NT2/D1 (cell line): ENCODE results near the gene PSMD12.
"Not testable (repeated sequence)": the region's sequence is repeated elsewhere in the genome, so short reads cannot be mapped to it uniquely, and the experiment has no call there.

Experiments
- DNase-seq: peaks from one replicate; pipeline ENCODE4 v3.0.0-alpha.2; 2011; ENCODE audit warnings: low read depth, low spot score
- H3K27me3 ChIP-seq: 2 replicates; pipeline ENCODE4 v1.6.0; 2011; ENCODE audit warnings: mild to moderate bottlenecking; ENCODE audit not compliant: insufficient read length, insufficient read depth
- H3K36me3 ChIP-seq: 2 replicates; pipeline ENCODE4 v1.6.1; 2011; ENCODE audit warnings: mild to moderate bottlenecking, low read length, mixed read lengths; ENCODE audit not compliant: insufficient read depth, insufficient read length
- H3K4me1 ChIP-seq: 2 replicates; pipeline ENCODE4 v1.5.1; 2011; ENCODE audit not compliant: insufficient read depth, insufficient read length
- H3K4me3 ChIP-seq: 2 replicates; pipeline ENCODE4 v1.5.1; 2011; ENCODE audit warnings: low read depth; ENCODE audit not compliant: insufficient read length
- H3K9ac ChIP-seq: 2 replicates; pipeline ENCODE4 v1.6.0; 2011; ENCODE audit warnings: low read depth; ENCODE audit not compliant: insufficient read length
- H3K9me3 ChIP-seq: 2 replicates; pipeline ENCODE4 v1.5.1; 2011; ENCODE audit warnings: mild to moderate bottlenecking, low read length; ENCODE audit not compliant: insufficient read depth
- SUZ12 ChIP-seq: IDR thresholded peaks from 2 replicates; pipeline ENCODE4 v1.6.1; 2011; ENCODE audit not compliant: insufficient read length, insufficient read depth; ENCODE audit errors: extremely low read depth
- YY1 ChIP-seq: IDR thresholded peaks from 2 replicates; pipeline ENCODE4 v1.6.1; 2011; ENCODE audit not compliant: insufficient read length, insufficient read depth
- ZNF274 ChIP-seq: IDR thresholded peaks from 2 replicates; pipeline ENCODE4 v1.6.1; 2011; ENCODE audit warnings: mild to moderate bottlenecking, low read depth, low read length

The PSMD12 gene

DNA sequence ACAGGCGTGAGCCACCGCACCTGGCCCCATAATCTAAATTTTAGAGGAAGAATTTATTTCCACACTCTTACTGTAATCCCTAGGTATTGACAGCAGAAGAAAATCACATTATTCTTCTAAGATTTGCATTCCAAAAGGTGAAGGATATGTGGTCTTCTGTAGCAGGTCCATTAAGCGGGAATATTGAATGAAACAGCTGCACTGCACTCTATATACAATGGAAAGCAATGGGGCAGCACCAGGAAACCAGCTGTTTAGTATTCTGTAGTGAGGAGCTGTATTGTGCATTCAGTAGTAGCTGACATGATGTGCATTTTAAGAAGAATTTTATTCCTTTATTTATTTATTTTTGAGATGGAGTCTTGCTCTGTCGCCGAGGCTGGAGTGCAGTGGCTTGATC is 49.6 kb downstream of the PSMD12 start:
- Histone ChIP-seq H3K27me3 (no peaks in the 10 kb centered on the region), H3K9me3 (no peaks in the 10 kb centered on the region), H3K4me3 (no peak overlapping the region), H3K9ac (no peak overlapping the region), H3K4me1 (no peaks in the 10 kb centered on the region), H3K36me3 (no peaks in the 10 kb centered on the region)
- DNase-seq: no peak
- TF ChIP-seq SUZ12 (no peak), ZNF274 (no peak), YY1 (no peak)

DNA sequence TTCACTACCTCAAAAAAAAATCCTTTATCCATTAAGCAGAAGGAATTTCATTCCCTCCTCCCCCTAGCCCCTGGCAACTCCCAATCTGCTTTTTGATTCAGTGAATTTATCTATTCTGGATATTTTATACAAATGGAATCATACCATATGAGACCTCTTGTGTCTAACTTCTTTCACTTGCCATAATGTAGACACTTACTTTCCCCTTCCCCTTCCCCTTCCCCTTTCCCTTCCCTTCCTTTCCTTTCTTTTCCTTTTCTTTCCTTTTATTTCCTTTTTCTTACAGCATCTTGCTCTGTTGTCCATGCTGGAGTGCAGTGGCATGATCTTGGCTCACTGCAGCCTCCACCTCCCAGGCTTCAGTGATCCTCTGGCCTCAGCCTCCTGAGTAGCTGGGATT is 50.5 kb downstream of the PSMD12 start:
- H3K9ac ChIP-seq: no peak overlapping the region
- DNase-seq: no peak
- H3K4me3 ChIP-seq: no peak overlapping the region
- H3K4me1 ChIP-seq: no peaks in the 10 kb centered on the region
- TF ChIP-seq ZNF274 (no peak), SUZ12 (no peak), YY1 (no peak)
- no peaks in the 10 kb centered on the region for H3K36me3 ChIP-seq
- no peaks in the 10 kb centered on the region for H3K27me3 ChIP-seq
- no peaks in the 10 kb centered on the region for H3K9me3 ChIP-seq

DNA sequence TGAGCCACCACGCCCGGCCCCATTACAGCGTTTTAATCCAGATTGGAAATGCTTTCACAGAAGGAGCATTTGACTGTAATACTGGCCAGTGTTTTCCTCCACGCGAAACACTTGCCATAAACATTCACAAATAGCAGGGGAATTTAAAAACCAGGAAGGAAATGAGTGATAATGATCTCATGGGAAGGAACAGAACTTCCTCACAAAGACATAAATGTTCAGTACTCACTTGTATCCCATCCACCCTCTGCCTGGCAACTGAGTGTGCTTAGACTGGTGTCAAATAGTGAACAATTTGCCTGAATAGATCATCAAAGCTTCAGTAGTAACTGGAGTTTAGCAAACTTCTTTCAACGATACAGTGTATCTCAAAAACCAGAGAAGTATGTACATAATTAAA is 54.1 kb downstream of the PSMD12 start:
- Histone ChIP-seq H3K9ac (no peak overlapping the region), H3K4me1 (peaks cover 3% of the 10 kb centered on the region), H3K9me3 (no peaks in the 10 kb centered on the region), H3K36me3 (no peaks in the 10 kb centered on the region), H3K4me3 (no peak overlapping the region), H3K27me3 (no peaks in the 10 kb centered on the region)
- no peak for DNase-seq
- no peak for TF ChIP-seq SUZ12
- no peak for TF ChIP-seq YY1

GRCh38 chr17:67311575-67311974 is 54.8 kb downstream of the PSMD12 start:
- no peak for DNase-seq
- TF ChIP-seq ZNF274 (no peak), YY1 (no peak), SUZ12 (no peak)
- no peaks in the 10 kb centered on the region for H3K27me3 ChIP-seq
- no peaks in the 10 kb centered on the region for H3K36me3 ChIP-seq
- no peaks in the 10 kb centered on the region for H3K9me3 ChIP-seq
- no peak overlapping the region for H3K9ac ChIP-seq
- H3K4me1 ChIP-seq: peaks cover 3% of the 10 kb centered on the region
- no peak overlapping the region for H3K4me3 ChIP-seq

DNA sequence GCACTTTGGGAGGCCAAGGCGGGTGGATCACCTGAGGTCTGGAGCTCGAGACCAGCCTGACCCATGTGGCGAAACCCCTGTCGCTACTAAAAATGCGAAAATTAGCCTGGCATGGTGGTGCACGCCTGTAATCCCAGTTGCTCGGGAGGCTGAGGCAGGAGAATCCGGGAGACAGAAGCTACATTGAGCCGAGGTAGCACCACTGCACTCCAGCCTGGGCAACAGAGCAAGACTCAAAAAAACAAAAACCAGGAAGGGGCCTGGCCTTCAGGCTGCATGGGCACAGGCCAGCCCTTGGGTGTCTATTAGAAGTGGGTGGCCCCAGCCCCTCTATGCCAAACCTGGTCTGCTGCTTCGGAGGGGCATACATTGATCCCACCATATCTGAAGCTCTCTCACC is 56.0 kb downstream of the PSMD12 start:
- Histone ChIP-seq H3K9ac (no peak overlapping the region), H3K4me1 (peaks cover 3% of the 10 kb centered on the region), H3K9me3 (no peaks in the 10 kb centered on the region), H3K36me3 (no peaks in the 10 kb centered on the region), H3K27me3 (no peaks in the 10 kb centered on the region), H3K4me3 (no peak overlapping the region)
- TF ChIP-seq SUZ12 (no peak), ZNF274 (no peak), YY1 (no peak)
- no peak for DNase-seq

- H3K27me3 ChIP-seq, H3K4me3 ChIP-seq, H3K4me1 ChIP-seq, DNase-seq, H3K36me3 ChIP-seq, H3K9ac ChIP-seq, H3K9me3 ChIP-seq: not testable (repeated sequence)
Measured at GRCh38 chr17:67305446-67306235, 60.7 kb downstream of the PSMD12 start.

GRCh38 chr17:67297454-67297960 is 68.9 kb downstream of the PSMD12 start:
- H3K9me3 ChIP-seq: no peaks in the 10 kb centered on the region; the same call in 1 of the 2 replicates
- DNase-seq: no peak
- H3K9ac ChIP-seq: no peak overlapping the region
- H3K4me3 ChIP-seq: no peak overlapping the region
- no peaks in the 10 kb centered on the region for H3K36me3 ChIP-seq
- TF ChIP-seq YY1 (no peak), ZNF274 (no peak), SUZ12 (no peak)
- H3K27me3 ChIP-seq: no peaks in the 10 kb centered on the region
- H3K4me1 ChIP-seq: peaks cover 4% of the 10 kb centered on the region
